K562 treated with DMSO at 1 percent for 24 hours (cell line): ENCODE data around the gene CISH. TPM values are rescaled to one million over a fixed set of nuclear protein-coding genes. Genes with fewer than 3 reads are reported as not detected.

Experiments
- total RNA-seq: library from RNA; unstranded; fragments of 300-600 nt; gene quantifications from 2 replicates; pipeline ENCODE4 v1.2.3, GENCODE V29; 2022; ENCODE audit warnings: low read depth; ENCODE audit not compliant: insufficient read depth

Gene CISH
- total RNA-seq: 216 and 231 TPM in 2 replicates

GRCh38 chr3:50611464-50612233 is at the start of gene CISH:
CISH (minus strand) TSS chr3:50611774; CDS start chr3:50611650, 124 bp downstream.

GRCh38 chr3:50617096-50617791 is 5.7 kb upstream of the CISH start, which contains the start of gene MAPKAPK3:
MAPKAPK3 (plus strand) TSS chr3:50617151; CDS start chr3:50617566, 415 bp downstream.

GRCh38 chr3:50568947-50569749 is 42.4 kb downstream of the CISH start, which contains the start of gene HEMK1:
HEMK1 (plus strand) TSS chr3:50569522; CDS start chr3:50571105, 1,583 bp downstream.

DNA sequence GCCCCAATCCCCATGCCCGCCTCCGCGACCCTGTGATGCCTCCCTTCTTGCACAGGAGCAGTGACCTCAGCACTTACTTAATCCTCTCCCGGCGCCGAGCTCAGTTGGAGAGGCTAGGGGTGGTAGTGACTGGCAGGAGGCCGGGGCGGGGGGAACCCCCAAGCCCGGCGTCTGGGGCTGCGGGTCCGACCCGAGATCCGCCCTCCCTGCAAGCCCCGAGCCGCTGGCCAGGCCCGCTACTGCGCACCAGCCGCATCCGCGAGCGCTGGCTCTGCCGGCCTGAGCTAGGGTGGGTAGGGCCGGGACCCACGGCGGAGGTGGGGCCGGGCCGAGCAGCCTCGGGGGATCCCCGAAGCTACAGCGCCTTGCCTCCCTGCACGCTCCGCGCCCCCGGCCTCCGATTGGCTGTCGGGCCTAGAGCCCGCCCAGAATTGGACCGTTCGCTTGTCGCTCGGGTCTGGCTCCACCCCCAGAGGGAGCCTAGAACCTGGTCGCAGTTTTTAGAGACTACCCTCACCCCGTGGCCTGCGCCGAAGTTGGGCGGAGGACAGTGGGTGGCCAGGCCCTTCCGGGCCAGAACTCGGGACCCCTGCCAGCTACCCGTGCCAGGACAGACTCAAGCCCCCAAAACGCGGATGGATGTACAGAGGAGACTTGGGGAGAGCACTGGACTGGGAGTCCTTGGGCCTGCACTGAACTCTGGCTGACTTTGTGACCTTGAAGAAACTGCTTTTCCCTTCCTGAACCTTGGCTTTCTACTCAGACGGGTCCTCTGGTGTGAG is 44.0 kb downstream of the CISH start, which contains the start of gene C3orf18:
Gene C3orf18, minus strand, starts transcription at position 362 of the 782 bp plus-strand sequence. CDS start 2,048 bp downstream, outside the sequence.

Other genes starting within 250 kb of the CISH start
- gene CACNA2D2, start 108.1 kb downstream of the CISH start, total RNA-seq: 0.53 and 0.74 TPM in 2 replicates
- gene C3orf18, start 44.0 kb downstream of the CISH start, total RNA-seq: 4.1 and 6.8 TPM in 2 replicates
- 21.0 and 23.4 TPM in 2 replicates for gene HEMK1, start 42.3 kb downstream of the CISH start, total RNA-seq
- gene MAPKAPK3, start 5.4 kb upstream of the CISH start, total RNA-seq: 42.2 and 45.8 TPM in 2 replicates
- gene DOCK3, start 63.2 kb upstream of the CISH start, total RNA-seq: 0.08 TPM in 2 replicates